Left renal cortex interstitium (tissue), 4 donors: ENCODE data around the gene PLEKHS1. TPM values are rescaled to one million over a fixed set of nuclear protein-coding genes. Genes with fewer than 3 reads are reported as not detected.

Experiments
- DNase-seq, 4 donors: peaks; one replicate each; pipeline ENCODE4 v3.0.0-alpha.2; 2013; ENCODE audit warnings: low read depth in 4 of 4, low spot score in 2 of 4, missing footprints in 1 of 4
- polyA plus RNA-seq, 4 donors: library from polyadenylated mRNA; unstranded; fragments of 120-200 nt; gene quantifications; one replicate each; pipeline ENCODE4 v1.2.1, GENCODE V29; 2013; ENCODE audit not compliant: insufficient read length in 4 of 4

PLEKHS1 gene
- polyA plus RNA-seq = under 1 TPM in 3 of 4 donors, not detected in 1; 0.13 to 0.24 (median 0.21) TPM

DNA sequence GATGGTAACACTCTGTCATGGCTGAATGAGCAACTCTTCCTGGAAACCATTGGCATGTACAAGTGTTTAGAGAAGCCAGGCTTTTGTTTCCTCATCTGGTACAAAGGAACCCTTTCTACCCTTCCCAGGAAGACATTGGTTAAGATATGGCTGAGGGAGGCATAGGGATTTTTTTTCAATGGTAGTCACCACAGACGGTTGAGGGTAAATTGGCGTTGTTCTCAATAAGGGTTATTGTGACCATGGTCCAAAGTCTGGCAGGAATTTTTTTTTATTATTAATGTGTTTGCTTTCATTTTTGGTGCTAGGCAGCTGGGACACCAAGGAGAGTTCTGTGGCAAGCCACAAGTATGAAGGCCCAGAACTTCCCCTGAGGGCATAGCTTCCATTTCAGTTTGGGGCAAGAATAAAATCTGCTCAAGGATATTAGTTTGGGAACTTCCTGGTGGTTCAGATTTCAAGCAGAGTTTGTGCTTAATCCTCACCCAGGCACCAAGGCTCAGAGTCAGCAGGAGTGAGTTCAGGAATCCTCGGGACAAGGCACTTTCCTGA, at the start of gene PLEKHS1:
Gene PLEKHS1, plus strand, starts transcription at position 502 of the 552 bp plus-strand sequence. CDS start 3,596 bp downstream, outside the sequence.
- no peak for DNase-seq

DNA sequence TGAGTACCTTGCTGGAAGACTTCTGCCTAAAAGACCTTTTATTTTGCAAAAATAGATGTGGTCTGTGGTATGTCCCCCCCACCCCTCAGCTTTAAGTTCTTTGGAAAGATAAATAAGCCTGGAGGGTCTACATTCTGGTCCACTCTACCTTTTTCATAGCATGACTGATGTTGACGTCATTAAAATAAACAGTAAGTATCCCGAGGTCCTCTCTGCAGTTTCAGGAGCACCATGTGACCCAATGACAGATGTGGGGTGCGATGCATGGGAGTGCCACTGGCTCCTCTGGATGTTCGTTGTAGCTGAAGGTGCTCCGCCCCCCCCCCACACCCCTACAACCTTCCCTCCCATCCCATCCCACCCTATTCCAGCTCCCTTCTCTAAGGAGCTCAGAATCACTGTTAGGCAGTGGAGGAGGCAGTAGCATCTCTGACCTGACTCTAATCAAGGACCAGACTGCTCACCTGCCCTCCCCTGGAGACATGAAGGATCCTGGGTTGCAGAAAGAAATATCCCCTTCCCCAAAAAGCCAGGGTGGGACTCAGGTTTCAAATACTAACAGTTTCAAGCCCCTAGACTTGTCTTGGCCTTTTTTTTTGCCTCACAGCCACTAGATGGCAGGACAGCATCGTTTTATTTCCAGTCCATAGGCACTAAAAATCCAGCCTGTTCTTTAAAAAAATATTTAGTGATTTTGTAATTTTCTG, 46.7 kb upstream of the PLEKHS1 start:
- DNase-seq = peak in 1 of 4 donors; percentile 45

DNA sequence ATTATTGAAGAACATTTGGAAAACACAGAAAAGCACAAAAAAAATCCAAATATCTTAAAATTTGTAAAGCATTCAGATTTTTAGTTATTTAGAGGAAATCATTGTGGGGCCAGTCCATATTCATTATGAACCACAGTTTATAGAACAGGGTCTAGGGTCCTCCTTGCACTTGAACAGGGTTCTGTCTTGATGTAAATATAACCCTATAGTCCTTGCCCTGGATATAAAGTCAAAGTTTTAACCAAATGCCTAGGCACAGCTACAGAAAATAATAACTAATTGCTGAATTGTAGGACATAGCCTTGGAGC, 46.2 kb upstream of the PLEKHS1 start:
- no peak for DNase-seq

DNA sequence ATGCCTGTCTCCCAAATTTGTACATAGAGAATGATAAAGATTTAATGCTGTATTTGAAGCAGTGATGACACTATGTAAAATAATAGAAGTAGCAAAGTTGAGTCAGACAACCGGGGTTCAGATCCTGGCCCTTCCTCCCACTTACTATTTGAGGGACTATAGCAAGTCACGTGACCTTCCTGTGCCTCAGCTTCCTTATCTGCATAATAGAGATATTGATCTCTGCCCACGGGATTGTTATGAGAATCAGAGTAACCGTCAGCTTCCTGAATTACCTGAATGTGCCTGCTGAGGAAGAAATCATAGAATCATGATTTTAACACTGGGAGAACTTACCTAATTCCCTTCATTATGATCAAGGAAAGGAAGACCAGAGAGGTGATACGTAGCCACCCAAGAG, 44.9 kb upstream of the PLEKHS1 start:
- no peak for DNase-seq

DNA sequence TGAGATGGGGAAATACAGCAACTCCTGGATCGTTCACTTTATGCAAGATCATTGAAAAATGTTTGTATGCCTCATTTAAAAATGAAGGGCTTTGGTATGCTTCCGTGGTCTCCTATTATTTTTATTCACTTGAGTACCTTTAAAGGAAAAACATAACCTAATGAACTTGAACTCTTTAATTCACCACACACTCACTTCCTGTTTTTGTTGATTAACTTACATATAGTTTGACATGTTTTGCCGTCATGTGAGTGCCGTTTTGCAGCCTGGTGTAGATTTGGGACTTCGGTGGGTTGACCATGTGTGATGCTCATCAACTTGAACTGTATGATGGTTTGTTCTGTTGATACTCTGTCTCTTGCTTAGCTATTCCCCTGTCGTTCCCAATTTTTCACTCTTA, 42.8 kb upstream of the PLEKHS1 start:
- no peak for DNase-seq

DNA sequence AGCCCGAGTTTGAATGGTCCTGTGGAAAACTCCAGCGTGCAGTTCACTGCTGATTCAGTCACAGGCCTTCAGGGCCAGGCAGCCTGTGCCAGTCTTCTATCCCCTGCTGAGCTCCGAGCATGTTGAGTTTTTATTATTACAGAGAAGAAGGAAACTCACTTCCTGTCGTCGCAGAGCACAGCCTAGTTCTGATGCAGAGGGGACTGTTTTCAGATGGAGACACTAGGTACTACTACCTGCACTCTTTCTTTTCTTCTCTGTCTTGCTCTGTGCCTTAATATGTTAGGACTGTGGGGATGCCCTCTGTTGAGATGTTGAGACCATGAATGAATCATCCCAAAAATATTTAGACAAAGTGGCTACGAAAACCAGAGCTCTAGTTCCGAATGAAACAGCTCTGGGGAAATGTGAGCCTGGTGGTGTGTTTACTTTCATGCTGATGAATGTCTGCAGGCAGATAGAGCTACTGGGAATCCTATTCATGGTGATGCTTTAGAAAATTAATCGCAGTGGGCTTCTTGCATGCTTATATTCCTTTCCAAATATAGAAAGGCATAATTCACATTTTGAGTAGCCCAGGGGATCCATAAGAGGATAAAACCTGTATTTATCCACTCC, 42.2 kb upstream of the PLEKHS1 start:
- no peak for DNase-seq

DNA sequence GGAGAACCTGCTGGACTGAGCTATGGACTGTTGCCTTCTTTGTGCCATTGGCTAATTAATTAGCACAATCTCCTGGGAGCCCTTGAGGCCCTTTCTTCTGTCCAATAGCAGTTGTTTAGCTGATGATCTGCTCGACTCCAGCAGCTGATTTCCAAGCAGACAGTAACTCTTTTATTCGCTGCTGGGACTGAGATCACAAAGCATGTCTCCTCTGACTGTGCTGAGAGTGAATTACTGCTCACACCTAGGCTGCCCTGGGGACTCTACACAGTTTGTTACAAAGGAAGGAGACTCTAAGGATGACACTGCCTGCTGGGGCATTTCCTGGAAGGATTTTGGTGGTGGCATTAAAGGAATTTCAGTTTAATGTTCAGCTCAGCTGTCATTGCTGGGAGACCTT, 40.3 kb upstream of the PLEKHS1 start:
- no peak for DNase-seq

DNA sequence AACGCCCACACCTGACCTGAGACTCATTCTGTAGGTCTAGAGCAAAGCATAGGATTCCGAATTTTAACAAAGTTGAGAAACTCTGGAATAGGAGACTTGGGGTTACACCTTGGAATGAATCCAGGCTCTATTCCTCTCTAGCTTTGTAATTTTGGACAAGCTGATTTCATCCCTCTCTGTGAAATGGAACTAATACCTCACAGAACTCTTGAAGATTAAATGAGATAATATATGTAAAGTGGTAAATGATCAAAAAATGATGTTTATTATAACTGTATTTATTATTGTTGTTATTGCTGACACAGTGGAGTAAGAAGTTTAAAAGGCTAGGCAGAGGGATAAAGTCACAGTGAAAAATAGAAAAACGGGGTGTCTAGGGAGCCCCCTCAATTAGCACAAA, 39.5 kb upstream of the PLEKHS1 start:
- DNase-seq = no peak

DNA sequence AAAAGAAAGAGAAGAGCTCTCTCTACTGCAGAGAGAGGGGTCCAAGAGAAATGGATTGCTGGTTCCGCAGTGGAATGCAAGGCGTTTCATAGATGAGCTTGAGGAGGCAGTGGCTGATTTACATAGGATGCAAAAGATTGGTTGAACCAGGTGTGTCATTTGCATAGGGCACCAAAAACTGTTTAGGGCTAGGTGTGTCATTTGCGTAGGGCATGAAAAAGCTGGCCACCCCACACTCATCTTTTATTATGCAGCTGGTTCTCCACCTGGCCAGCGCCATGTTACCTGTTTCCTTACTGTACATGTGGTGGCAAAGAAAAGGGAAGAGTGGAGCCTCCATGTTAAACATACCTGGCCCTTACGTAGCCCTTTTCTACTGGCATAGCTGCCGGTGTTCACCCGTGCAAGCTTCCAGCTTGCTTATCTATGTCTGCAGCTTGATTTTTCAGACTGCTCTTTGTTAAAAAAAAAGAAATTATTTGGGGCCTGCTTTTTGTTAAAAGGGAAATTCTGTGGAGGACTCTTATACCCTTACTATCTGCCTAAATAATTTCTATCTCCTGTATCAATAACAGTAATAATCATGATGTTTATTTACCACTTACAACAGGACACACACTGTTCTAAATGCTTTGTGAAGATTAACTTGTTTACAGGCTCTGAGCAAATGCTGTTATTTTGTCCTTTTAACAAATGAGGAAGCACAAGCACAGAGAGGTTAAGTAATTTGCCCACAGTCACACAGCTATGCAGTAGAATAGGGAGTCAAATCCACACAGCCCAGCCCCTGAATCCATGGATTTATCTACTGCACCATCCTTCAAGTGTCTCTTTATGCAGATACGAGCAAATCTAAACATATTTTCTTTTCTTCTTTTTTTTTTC, 38.5 kb upstream of the PLEKHS1 start:
- DNase-seq = no peak

DNA sequence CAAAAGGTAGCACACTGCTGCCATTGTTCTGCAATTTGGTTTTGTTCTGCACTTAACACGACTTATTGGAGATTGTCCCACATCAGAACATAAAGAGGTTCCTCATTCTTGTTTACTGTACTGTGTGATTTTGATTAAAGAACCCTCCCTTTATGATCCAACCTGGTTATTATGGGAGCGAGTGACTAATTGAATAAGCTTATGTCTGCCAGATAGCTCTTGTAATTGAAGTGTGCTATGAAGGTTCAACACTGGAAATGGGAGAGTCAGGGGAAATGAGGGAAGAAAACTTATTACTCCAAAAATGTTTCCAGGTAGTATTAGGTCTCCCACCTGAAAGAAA, 37.9 kb upstream of the PLEKHS1 start:
- no peak for DNase-seq

DNA sequence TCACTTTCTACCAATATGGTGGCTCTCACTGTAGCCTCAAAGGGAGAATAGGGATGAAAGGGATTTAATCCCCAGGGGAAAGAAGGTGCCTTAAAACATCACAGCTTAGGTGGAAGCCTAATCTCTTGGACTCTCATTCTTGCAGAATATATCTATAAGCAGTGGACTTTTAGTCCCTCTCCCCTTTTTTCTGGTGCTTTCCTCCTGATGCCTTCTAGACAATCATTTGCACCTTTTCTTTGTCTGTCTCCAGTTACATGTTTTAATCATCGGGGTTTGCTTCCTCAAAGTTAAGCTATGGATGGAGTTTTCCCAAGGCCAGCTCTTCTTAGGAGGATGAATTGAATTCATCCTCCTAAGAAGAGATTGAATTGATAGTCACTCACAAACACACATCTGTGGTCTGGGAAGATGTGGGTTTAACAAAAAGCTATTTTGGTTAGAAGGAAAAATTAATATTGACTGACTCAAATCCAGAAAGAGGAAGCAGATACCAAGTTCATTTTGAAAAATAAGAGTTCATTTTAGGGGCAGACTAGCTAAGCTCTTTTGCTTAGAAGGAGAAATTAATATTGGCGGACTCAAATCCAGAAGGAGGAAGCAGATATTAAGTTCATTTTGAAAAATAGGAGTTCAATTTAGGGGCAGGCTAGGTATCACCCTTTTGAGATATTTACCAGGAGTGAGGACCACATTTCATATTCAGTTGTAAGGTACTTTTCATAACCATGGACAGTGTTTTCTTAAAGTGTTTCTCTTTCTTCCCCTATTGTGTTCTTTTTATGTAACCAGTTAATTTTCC, 35.2 kb upstream of the PLEKHS1 start:
- DNase-seq = no peak

DNA sequence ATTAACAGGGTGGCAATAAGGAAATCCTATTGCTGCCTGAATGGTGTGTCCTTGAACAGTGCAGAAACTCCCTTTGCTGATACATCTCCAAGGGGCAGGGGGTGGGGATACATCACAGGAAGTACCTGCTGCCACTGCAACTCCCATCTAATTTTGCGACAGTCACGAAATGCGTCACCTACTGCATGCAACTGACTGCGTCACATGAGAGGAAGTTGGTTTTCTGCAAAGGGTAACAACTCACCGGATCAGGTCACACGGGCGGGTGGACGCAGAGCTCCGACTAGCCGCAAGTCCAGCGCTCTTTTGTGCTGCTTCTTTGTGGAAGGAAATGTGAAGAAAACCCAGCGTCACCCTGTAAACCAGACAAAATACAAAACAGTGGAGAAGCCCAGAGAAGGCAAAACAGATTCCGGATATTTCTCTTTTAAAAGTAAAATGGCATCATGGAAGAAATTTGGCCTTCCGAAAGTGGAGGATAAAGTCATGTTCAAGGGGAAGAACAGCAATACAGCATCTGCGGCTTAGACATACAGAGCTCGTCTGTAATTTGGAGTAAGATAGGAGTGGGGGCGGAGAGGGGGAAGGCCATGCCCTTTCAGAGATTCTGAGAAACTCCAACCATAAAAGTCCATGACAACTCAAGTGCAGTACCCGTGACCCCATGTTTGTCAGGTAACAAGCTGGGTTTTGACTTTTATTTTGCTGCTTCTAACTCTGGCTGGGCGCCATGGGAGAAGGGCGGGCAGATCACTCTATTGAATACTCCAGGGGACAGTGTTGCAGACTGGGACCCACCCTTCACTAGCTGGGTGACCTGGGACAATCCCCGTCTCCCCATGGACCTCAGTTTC, 32.3 kb upstream of the PLEKHS1 start:
- DNase-seq = no peak

DNA sequence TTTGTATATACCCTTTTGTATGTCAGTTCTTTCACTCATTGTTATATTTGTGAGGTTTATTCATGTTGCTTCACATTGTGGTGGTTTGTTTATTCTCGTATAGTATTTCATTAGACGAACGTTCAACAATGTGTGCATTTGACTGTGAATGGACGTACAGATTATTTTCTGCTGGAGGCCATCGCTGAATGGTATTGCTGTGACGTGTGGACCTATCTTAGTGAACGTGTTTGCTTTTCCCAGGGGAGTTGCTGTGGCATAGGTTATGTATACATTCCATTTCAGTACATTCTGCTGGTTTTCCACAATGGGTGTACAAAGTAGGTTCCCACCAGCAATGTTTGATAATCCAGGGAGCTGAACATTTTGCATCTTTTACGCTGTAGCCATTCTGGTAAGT, 31.1 kb upstream of the PLEKHS1 start:
- no peak for DNase-seq

DNA sequence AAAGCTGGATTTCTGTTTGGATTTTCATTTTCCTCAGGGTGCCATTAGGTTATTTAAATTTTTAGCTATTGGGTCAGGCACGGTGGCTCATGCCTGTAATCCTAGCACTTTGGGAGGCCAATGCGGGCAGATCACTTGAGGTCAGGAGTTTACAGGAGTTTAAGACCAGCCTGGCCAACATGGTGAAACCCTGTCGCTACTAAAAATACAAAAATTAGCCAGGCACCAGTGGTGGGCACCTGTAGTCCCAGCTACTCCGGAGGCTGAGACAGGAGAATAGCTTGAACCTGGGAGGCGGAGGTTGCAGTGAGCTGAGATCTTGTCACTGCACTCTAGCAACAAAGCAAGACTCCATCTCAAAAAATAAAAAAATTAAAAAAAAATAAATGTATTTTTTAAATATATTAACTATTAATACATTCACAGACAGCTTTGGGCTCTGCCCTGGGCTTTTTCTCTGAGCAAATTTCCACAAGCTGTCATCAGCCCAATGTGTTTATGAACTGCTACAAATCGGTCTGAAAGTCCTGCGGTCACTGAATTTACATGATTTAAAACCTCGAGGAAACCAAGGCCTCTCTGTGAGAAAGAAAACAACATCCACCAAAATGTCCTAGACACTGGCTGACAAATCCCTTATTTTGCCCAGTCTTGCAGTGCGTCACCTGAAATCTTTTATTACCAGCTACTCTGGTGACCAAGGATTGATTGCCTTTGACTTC, 19.2 kb upstream of the PLEKHS1 start:
- no peak for DNase-seq

DNA sequence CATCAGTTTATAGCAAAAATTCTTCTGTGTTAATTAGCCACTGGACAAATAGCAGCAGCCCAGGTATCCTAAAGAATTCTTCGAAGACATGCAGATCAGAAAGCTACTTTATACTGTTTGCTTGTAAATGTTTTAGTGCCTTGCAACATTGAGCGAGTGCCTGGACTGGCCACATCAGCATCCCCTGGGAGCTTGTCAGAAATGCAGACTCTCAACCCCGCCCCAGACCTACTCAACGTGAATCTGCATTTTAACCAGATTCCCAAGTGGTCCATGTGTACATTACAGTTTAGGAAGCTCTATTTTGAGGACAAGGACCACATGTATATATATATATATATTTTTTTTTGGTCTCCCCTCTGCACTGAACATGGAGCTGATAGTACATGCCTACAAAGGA, 18.5 kb upstream of the PLEKHS1 start:
- DNase-seq = no peak

DNA sequence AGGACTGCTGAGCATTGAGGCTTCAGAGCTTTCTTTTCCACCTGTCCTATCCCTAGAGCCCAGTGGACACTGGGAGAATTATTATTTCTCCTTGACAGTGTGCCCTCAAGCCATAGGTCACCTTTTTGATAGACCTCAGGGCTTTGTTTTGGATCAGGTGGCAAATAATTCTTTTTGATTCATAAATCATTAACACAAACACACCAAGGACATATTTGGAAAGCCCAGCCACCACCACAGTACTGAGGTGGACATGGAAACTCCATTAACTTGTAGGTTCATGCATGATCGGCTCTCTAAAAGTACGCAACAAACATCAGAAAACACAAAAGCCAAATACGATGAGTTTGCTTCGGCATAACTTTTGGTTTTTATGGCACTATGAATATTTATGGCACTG, 17.8 kb upstream of the PLEKHS1 start:
- no peak for DNase-seq

DNA sequence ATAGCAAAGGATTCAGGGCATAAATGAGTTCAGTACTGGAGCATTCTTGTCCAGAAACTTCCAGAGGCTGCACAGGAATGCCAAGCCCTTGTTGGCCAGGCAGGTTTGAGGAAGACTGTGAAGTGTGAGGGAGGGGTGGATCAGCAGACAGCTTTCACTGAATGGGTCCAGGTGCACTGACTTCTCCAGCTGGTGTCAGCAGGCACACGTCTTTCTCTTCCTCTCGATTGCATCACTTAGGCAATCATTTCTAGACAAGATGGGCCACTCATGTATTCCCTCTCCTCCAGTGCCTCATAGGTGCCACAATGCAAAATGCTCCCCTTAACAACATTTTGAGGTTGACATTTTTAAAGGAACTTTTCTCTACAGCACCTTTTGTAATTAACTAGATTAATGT, 15.6 kb upstream of the PLEKHS1 start:
- DNase-seq = no peak

DNA sequence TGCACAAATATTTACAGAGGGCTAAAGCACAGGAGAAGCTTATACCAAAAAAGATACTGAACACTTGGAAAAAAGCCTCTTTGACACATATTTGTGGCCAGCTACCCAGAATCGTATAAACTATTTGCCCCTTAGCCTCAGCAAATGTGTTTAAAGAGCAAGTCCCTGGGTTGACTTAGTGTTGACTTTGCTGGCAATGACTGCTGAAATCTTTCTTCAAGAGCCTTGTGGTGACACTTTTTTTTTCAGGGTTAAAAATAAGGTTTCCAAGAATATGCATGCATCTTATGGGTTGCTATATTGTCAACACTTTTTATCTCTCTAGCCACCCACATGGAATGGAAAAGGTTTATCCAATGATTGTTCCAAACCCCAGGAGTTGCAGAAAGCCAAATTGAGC, 14.9 kb upstream of the PLEKHS1 start:
- DNase-seq = no peak

DNA sequence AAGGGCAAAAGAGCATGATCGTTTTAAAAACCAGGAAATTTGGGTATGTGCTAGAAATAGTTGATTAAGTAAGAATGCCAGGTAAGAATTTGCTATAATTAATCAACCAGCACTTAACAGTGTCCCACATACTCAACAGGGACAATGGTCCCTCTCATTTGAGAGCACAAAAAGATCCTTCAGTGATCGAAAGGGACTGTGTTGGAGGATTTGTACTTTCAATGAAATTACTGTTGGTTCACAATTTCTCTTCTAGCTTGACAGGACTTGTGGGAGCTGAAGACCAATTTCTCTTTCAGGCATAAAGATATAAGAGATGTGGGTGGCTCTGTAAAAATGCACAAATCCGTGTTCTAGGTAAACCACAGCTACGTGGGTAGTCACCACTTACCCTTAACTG, 12.5 kb upstream of the PLEKHS1 start:
- DNase-seq = no peak
